BJ (cell line): ENCODE measurements around the gene CCDC90B. TPM values are rescaled to one million over a fixed set of nuclear protein-coding genes. Genes with fewer than 3 reads are reported as not detected.

ENCODE experiments used
- CTCF ChIA-PET: fragments of 350-600 bp; formaldehyde crosslinking; extraction: SDS; loops from one replicate; lab custom pipeline; 2021; ENCODE audit warnings: antibody characterized with exemption, inconsistent platforms; lab: Yijun Ruan, JAX
- POLR2A ChIA-PET: fragments of 300-600 bp; sonication (Branson Sonifier 250); formaldehyde crosslinking; extraction: SDS; loops from one replicate; lab custom pipeline; 2021; ENCODE audit warnings: antibody characterized with exemption; lab: Charles Lee
- DNase-seq: peaks from one replicate; pipeline ENCODE4 v3.0.0-alpha.2; 2011; ENCODE audit warnings: low read depth
- H3K27me3 ChIP-seq: 2 replicates; pipeline ENCODE4 v1.6.0; 2011; ENCODE audit warnings: low read length; ENCODE audit not compliant: control insufficient read depth, insufficient read depth
- H3K36me3 ChIP-seq: 2 replicates; pipeline ENCODE4 v1.5.1; 2011; ENCODE audit warnings: low read length; ENCODE audit not compliant: control insufficient read depth, insufficient read depth
- H3K4me3 ChIP-seq: 2 replicates; pipeline ENCODE4 v1.5.1; 2011; ENCODE audit warnings: low read depth, mild to moderate bottlenecking, control low read depth, low read length
- polyA plus RNA-seq: library from polyadenylated mRNA; depleted of rRNA; stranded (reverse); fragments of >200 nt; gene quantifications from 2 replicates; pipeline ENCODE4 v1.2.3, GENCODE V29; 2011
- TF ChIP-seq, protein P1 (sequence below): IDR thresholded peaks from 2 replicates; pipeline ENCODE4 v1.5.1; 2011; ENCODE audit warnings: low read depth, mild to moderate bottlenecking, control low read depth, inconsistent platforms, low read length, moderate library complexity; ENCODE audit not compliant: insufficient read depth

Gene CCDC90B
- polyA plus RNA-seq, 1 experiment = 22.6 TPM

- Histone ChIP-seq H3K27me3 (no peaks in the 10 kb centered on the region), H3K4me3 (no peak overlapping the region), H3K36me3 (no peaks in the 10 kb centered on the region)
- CTCF ChIA-PET = interaction anchor here (1.1 to 2.4 kb wide), 4 partner anchors 12 to 337 kb away, joined by 3 to 13 read pairs (median 4); partner anchors contain the start of gene DDIAS
- POLR2A ChIA-PET = no interaction called here
- no peak for DNase-seq
- TF ChIP-seq, protein P1, sequence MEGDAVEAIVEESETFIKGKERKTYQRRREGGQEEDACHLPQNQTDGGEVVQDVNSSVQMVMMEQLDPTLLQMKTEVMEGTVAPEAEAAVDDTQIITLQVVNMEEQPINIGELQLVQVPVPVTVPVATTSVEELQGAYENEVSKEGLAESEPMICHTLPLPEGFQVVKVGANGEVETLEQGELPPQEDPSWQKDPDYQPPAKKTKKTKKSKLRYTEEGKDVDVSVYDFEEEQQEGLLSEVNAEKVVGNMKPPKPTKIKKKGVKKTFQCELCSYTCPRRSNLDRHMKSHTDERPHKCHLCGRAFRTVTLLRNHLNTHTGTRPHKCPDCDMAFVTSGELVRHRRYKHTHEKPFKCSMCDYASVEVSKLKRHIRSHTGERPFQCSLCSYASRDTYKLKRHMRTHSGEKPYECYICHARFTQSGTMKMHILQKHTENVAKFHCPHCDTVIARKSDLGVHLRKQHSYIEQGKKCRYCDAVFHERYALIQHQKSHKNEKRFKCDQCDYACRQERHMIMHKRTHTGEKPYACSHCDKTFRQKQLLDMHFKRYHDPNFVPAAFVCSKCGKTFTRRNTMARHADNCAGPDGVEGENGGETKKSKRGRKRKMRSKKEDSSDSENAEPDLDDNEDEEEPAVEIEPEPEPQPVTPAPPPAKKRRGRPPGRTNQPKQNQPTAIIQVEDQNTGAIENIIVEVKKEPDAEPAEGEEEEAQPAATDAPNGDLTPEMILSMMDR = no peak
These were observed 48.1 kb downstream of the CCDC90B start for GRCh38 chr11:83238111-83238510.

DNA sequence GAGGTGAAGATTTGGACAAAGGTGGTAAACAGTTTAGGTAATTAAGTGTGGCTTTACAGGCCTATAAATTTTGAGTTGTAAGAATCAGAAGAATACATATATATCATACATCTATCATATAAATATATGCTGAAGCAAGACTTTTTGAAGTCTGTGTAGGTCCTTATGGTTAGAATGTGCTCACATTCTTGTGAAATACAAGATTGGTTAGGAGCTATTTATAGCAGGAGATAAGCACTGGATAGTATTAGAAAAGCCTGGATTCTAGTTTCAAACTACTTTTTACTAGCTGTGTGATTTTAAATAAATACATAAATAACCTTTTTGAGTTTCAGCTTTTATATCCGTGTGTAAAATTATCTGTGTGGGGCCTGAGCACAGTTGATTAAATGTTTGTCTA lies 50.3 kb downstream of the CCDC90B start:
- POLR2A ChIA-PET = no interaction called here
- Histone ChIP-seq H3K36me3 (no peaks in the 10 kb centered on the region), H3K4me3 (no peak overlapping the region), H3K27me3 (no peaks in the 10 kb centered on the region)
- CTCF ChIA-PET = interaction anchor here (0.8 to 2.3 kb wide), 8 partner anchors 8 to 584 kb away, joined by 3 to 9 read pairs (median 4); no protein-coding TSS in a partner anchor
- DNase-seq = no peak
- TF ChIP-seq, protein P1 = no peak

- no peak for DNase-seq
- ChIA-PET CTCF (interaction anchor here (0.7 to 3.0 kb wide), 2 partner anchors 26 to 66 kb away, joined by 3 to 14 read pairs; partner anchors contain the start of gene PCF11), POLR2A (interaction anchor here (0.6 kb wide), 2 partner anchors 126 to 171 kb away, joined by 3 to 12 read pairs; no protein-coding TSS in a partner anchor)
- TF ChIP-seq, protein P1 = no peak
- Histone ChIP-seq H3K4me3 (no peak overlapping the region), H3K27me3 (no peaks in the 10 kb centered on the region), H3K36me3 (no peaks in the 10 kb centered on the region; the same call in 1 of the 2 replicates)
These were observed 62.7 kb downstream of the CCDC90B start for GRCh38 chr11:83223457-83223856.

DNA sequence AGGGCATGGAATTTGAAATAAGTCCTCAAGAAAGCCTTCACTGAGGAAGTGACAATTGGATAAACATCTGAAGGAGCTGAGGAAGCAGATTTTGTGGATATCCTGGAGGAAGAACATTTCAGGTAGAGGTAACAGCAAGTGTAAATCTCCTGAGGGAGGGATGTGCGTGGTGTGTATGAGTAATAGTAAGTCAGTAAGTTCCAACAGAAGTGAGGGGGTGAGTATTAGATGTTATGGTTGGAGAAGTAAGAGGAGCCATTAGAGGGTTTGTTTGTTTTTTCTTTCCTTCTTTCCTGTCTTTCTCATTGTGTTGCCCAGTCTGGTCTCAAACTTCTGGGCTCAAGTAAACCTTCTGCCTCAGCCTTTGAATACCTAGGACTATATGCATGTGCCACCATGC lies 63.7 kb downstream of the CCDC90B start:
- POLR2A ChIA-PET = no interaction called here
- Histone ChIP-seq H3K4me3 (no peak overlapping the region), H3K36me3 (no peaks in the 10 kb centered on the region; the same call in 1 of the 2 replicates), H3K27me3 (no peaks in the 10 kb centered on the region)
- no peak for DNase-seq
- CTCF ChIA-PET = interaction anchor here (0.8 to 3.0 kb wide), 2 partner anchors 12 to 27 kb away, joined by 3 to 14 read pairs; no protein-coding TSS in a partner anchor
- TF ChIP-seq, protein P1 = no peak

DNA sequence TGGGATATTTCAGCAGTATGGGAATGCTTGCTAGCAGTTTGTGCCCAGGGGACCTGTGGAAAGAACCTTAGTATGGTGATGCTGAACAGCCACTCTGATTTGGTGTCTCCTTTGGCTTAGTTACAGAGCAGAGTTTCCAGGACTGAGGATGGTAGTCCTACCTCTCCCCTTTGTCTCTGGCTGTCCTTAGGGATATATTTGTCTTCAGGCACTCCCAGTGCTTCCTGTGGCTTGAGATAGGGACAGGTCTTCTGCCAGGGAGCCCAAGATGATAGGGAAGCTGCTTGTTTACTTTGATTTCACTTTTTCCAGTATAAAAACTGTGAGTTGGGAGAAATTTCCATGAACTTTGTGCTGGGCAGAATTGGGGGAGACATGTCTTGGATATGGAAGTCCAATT lies 64.5 kb downstream of the CCDC90B start:
- ChIA-PET POLR2A (no interaction called here), CTCF (interaction anchor here (0.8 to 3.0 kb wide), 2 partner anchors 11 to 28 kb away, joined by 3 to 14 read pairs; no protein-coding TSS in a partner anchor)
- Histone ChIP-seq H3K4me3 (no peak overlapping the region), H3K36me3 (no peaks in the 10 kb centered on the region; the same call in 1 of the 2 replicates), H3K27me3 (no peaks in the 10 kb centered on the region)
- no peak for DNase-seq
- TF ChIP-seq, protein P1 = no peak
